GM12878 (cell line): ENCODE results near the gene ZYX. TPM values are rescaled to one million over a fixed set of nuclear protein-coding genes. Genes with fewer than 3 reads are reported as not detected.

ENCODE experiments used
- ATAC-seq: fragments of 200-7000 bp; cut with Tn5 transposase; 3 replicates; pipeline ENCODE4 v1.9.1; 2020; ENCODE audit warnings: mild to moderate bottlenecking, moderate library complexity
- BruUV-seq: library from RNA; stranded (reverse); fragments of 400-500 nt; replicated peaks from 2 replicates; lab custom pipeline; 2021; lab: Mats Ljungman, UMichigan
- CTCF ChIA-PET: fragments of 300-600 bp; sonication (Branson Sonifier 250); formaldehyde crosslinking; extraction: SDS; loops from one replicate; lab custom pipeline; 2021; ENCODE audit warnings: inconsistent platforms; lab: Yijun Ruan, JAX
- POLR2A ChIA-PET: fragments of 350-600 bp; formaldehyde crosslinking; extraction: SDS; loops from one replicate; lab custom pipeline; 2021; ENCODE audit warnings: inconsistent platforms; lab: Charles Lee
- RAD21 ChIA-PET: fragments of 300-600 bp; sonication (Branson Sonifier 250); formaldehyde crosslinking; loops from one replicate; lab custom pipeline; 2023; ENCODE audit warnings: antibody characterized with exemption; ENCODE audit not compliant: unreplicated experiment; lab: Charles Lee
- SMC1A ChIA-PET: fragments of 300-600 bp; sonication (Branson Sonifier 250); formaldehyde crosslinking; loops from one replicate; lab custom pipeline; 2023; ENCODE audit not compliant: unreplicated experiment, uncharacterized antibody; lab: Charles Lee
- DNase-seq: peaks from one replicate; pipeline ENCODE4 v3.0.0-alpha.2; 2011; ENCODE audit warnings: low read depth, low spot score
- FAIRE-seq: peaks from 3 replicates; lab custom pipeline; 2011; peaks lifted over from hg19 to GRCh38; lab: Jason Lieb, UNC
- H2AFZ ChIP-seq: 2 replicates; pipeline ENCODE4 v1.6.0; 2011; ENCODE audit warnings: low read depth, low read length, control low read depth; ENCODE audit not compliant: control insufficient read depth
- H3K27ac ChIP-seq: 2 replicates; pipeline ENCODE4 v1.5.1; 2011; ENCODE audit warnings: control low read depth; ENCODE audit not compliant: control insufficient read depth, insufficient read depth
- H3K27me3 ChIP-seq, 2 experiments: replicated peaks in 1 of 2; 2 replicates each; pipeline versions ENCODE4 v1.6.0 to v1.6.1; 2011; ENCODE audit warnings: low read length in 1 of 2; ENCODE audit not compliant: control insufficient read depth in 2 of 2, insufficient read depth in 2 of 2
- H3K36me3 ChIP-seq, 2 experiments: 2 replicates each; pipeline ENCODE4 v1.5.1; 2011; ENCODE audit warnings: low read length in 1 of 2; ENCODE audit not compliant: control insufficient read depth in 2 of 2, insufficient read depth in 2 of 2
- H3K4me1 ChIP-seq: 2 replicates; pipeline ENCODE4 v1.6.1; 2011; ENCODE audit warnings: mild to moderate bottlenecking, low read length, moderate library complexity, mixed read lengths; ENCODE audit not compliant: control insufficient read depth, insufficient read depth
- H3K4me2 ChIP-seq: 2 replicates; pipeline ENCODE4 v1.6.0; 2011; ENCODE audit warnings: control low read depth; ENCODE audit not compliant: control insufficient read depth, insufficient read depth
- H3K4me3 ChIP-seq: fragments of 200-600 bp; sonication (generic); 2 replicates; pipeline ENCODE4 v1.5.1; 2016
- H3K79me2 ChIP-seq: 2 replicates; pipeline ENCODE4 v1.6.0; 2011; ENCODE audit warnings: low read length; ENCODE audit not compliant: control insufficient read depth, insufficient read depth
- H3K9ac ChIP-seq: 2 replicates; pipeline ENCODE4 v1.8.0; 2011; ENCODE audit warnings: low read length, control low read depth, mixed read lengths; ENCODE audit not compliant: control insufficient read depth, insufficient read depth
- H3K9me3 ChIP-seq: replicated peaks from 3 replicates; pipeline ENCODE4 v1.5.1; 2011; ENCODE audit warnings: mild to moderate bottlenecking, low read length; ENCODE audit not compliant: control insufficient read depth, insufficient read depth
- H4K20me1 ChIP-seq: 2 replicates; pipeline ENCODE4 v1.6.0; 2011; ENCODE audit not compliant: control insufficient read depth, insufficient read depth
- CTCF ChIP-seq, 3 experiments: IDR thresholded peaks in 2 of 3; conservative IDR thresholded peaks in 1 of 3; 2 replicates each; pipeline ENCODE4 v1.5.1; 2011; ENCODE audit warnings: low read depth in 3 of 3, low read length in 3 of 3, mild to moderate bottlenecking in 3 of 3, control low read depth in 2 of 3, moderate library complexity in 2 of 3, inconsistent platforms in 1 of 3, mixed read lengths in 1 of 3; ENCODE audit not compliant: control insufficient read depth in 2 of 3, insufficient read depth in 1 of 3; ENCODE audit errors: extremely low read depth in 1 of 3
- EED ChIP-seq: sonication (generic); IDR thresholded peaks from 2 replicates; pipeline ENCODE4 v1.6.1; 2016; ENCODE audit warnings: antibody characterized with exemption, low read depth
- IKZF1 ChIP-seq: fragments of 450-650 bp; conservative IDR thresholded peaks from 2 replicates; pipeline ENCODE4 v1.6.1; 2017; ENCODE audit warnings: antibody characterized with exemption, mild to moderate bottlenecking
- PML ChIP-seq: IDR thresholded peaks from 2 replicates; pipeline ENCODE4 v1.6.1; 2012; ENCODE audit warnings: low read length, inconsistent platforms
- POLR2A ChIP-seq: IDR thresholded peaks from 2 replicates; pipeline ENCODE4 v1.6.1; 2011; ENCODE audit warnings: low read depth, mild to moderate bottlenecking, low read length
- POLR2AphosphoS5 ChIP-seq: IDR thresholded peaks from 2 replicates; pipeline ENCODE4 v1.6.1; 2011; ENCODE audit warnings: mild to moderate bottlenecking, low read length, inconsistent platforms
- RB1 ChIP-seq: fragments of 450-650 bp; formaldehyde crosslinking; IDR thresholded peaks from 2 replicates; pipeline ENCODE4 v1.6.1; 2017; ENCODE audit warnings: mild to moderate bottlenecking, borderline replicate concordance
- ZBTB33 ChIP-seq: fragments of 450-650 bp; IDR thresholded peaks from 2 replicates; pipeline ENCODE4 v1.6.1; 2017; ENCODE audit warnings: mild to moderate bottlenecking
- WGBS: methylation state at CpG from one replicate; pipeline ENCODE4 v1.1.6; 2016; ENCODE audit warnings: low lambda C conversion rate; ENCODE audit not compliant: insufficient replicate concordance, insufficient coverage; ENCODE audit errors: missing lambda C conversion rate; 5-methylcytosine and 5-hydroxymethylcytosine counted together
- in situ Hi-C: fragments of 300-500 bp; cut with MboI; formaldehyde crosslinking; loops from 9 replicates; pipeline ENCODE4 v1.14.3; 2018; ENCODE audit warnings: mixed read lengths
- intact Hi-C: fragments of 100-400 bp; cut with micrococcal nuclease; formaldehyde crosslinking; loops from one replicate; pipeline ENCODE4 v1.14.2; 2022; ENCODE audit not compliant: unreplicated experiment
- polyA plus RNA-seq, 11 experiments: library from polyadenylated mRNA; depleted of rRNA in 4 of 11; unstranded in 6 of 11; stranded (reverse) in 5 of 11; fragments of >200 nt; fragmentation: Nextera tagmentation in 4 of 11; fragmentation: Illumina TruSeq in 1 of 11; extraction: Ambion mirVana in 4 of 11; extraction: Trizol in 1 of 11; gene quantifications; 1 replicate in 1 of 11; 2 replicates in 10 of 11; pipeline versions ENCODE4 v1.2.1 to v1.2.3, GENCODE V29; 2011 to 2016; ENCODE audit warnings: inconsistent platforms in 2 of 11, missing spikeins in 2 of 11, low read depth in 1 of 11
- total RNA-seq, 4 experiments: library from RNA; depleted of rRNA in 3 of 4; stranded (reverse); fragments of >200 nt in 3 of 4; fragmentation: Illumina TruSeq in 1 of 4; extraction: Trizol in 1 of 4; gene quantifications; 2 replicates each; pipeline versions ENCODE4 v1.2.1 to v1.2.3, GENCODE V29; 2013 to 2021

ZYX gene
- total and polyA plus RNA-seq, 10 of the 15 experiments (the other 5 are each of a cell fraction or from before 2014, with no cell fraction given): 2.1 to 100 (median 27.6) TPM

- ChIA-PET SMC1A (no interaction called here), POLR2A (no interaction called here)
- no TSS peak for BruUV-seq
- H3K4me2 ChIP-seq: no peak overlapping the region
- H3K4me3 ChIP-seq: no peak overlapping the region
- intact Hi-C loops (no loop called here), in situ Hi-C loops (no loop called here)
- H3K9ac ChIP-seq: no peak overlapping the region
- peaks cover 7 to 33% of the 10 kb centered on the region in 2 experiments; a peak in 3 of 4 replicates for H3K36me3 ChIP-seq
- H4K20me1 ChIP-seq: no peaks in the 10 kb centered on the region; the same call in 1 of the 2 replicates
- peak; percentile 60 for TF ChIP-seq POLR2A
- TF ChIP-seq EED: no peak
- TF ChIP-seq ZBTB33: no peak
- no peak for TF ChIP-seq RB1
- no peak for TF ChIP-seq IKZF1
- TF ChIP-seq POLR2AphosphoS5: peak; percentile 54
- 0 out of 6 replicates have a peak, but pooled peaks of 2 of the 3 experiments have one; percentile 3 to 11 for TF ChIP-seq CTCF (IDR thresholded peaks at IDR 0.05 in 2 of 3, conservative IDR thresholded peaks at IDR 0.05 in 1 of 3; ENCODE audit: control insufficient read depth in 2 of 3, extremely low read depth in 1 of 3, insufficient read depth in 1 of 3, low read depth in 3 of 3, low read length in 3 of 3)
- no peak for TF ChIP-seq PML
- TF ChIP-seq, all 136 proteins: peak for 3
- Histone ChIP-seq H2AFZ (no peak overlapping the region), H3K79me2 (peaks cover 28% of the 10 kb centered on the region), H3K27me3 (no peaks in the 10 kb centered on the region), H3K4me1 (peaks cover 13% of the 10 kb centered on the region), H3K9me3 (no peaks in the 10 kb centered on the region), H3K27ac (no peak overlapping the region)
- 95% methylated on average over 22 of the region's 23 CpGs for WGBS
- DNase-seq: no peak
- no peak for FAIRE-seq
- no peak for ATAC-seq
- ChIA-PET RAD21 (no interaction called here), CTCF (interaction anchor here (1.1 kb wide), 1 partner anchor 740 kb away, joined by 3 read pairs; no protein-coding TSS in a partner anchor)
These were observed 6.2 kb downstream of the ZYX start for GRCh38 chr7:143387156-143387975.
